ENCODE results near the gene ZFYVE1.

DNA sequence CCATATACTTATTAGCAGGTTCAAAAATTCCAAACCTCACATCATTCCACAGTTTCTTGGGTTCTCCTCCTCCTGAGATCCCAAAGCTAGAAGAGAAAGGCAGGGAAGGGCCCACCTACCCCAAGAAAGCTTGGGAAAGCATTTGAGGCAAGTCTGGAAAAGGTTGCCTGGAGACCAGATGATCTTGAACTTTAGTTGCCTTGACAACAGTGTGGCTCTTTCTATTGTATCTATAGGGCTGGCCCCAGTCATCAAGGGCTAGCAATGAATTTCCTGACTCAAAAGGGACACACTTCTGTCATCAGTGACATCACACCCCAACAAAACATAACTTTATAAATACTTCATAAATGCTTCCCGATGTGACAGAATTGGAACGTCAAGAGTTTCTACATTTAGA, 40.0 kb downstream of the ZFYVE1 start:
- no peak for TF ChIP-seq POLR2A (IDR thresholded peaks at IDR 0.05; ENCODE audit: low read length)
- TF ChIP-seq, protein P1, sequence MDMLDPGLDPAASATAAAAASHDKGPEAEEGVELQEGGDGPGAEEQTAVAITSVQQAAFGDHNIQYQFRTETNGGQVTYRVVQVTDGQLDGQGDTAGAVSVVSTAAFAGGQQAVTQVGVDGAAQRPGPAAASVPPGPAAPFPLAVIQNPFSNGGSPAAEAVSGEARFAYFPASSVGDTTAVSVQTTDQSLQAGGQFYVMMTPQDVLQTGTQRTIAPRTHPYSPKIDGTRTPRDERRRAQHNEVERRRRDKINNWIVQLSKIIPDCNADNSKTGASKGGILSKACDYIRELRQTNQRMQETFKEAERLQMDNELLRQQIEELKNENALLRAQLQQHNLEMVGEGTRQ (IDR thresholded peaks at IDR 0.05) = no peak
- no peak for TF ChIP-seq RCOR1 (IDR thresholded peaks at IDR 0.05; ENCODE audit: low read depth, low read length)
- TF ChIP-seq EHMT2 (IDR thresholded peaks at IDR 0.05; ENCODE audit: low read depth) = no peak
- TF ChIP-seq, protein P2, sequence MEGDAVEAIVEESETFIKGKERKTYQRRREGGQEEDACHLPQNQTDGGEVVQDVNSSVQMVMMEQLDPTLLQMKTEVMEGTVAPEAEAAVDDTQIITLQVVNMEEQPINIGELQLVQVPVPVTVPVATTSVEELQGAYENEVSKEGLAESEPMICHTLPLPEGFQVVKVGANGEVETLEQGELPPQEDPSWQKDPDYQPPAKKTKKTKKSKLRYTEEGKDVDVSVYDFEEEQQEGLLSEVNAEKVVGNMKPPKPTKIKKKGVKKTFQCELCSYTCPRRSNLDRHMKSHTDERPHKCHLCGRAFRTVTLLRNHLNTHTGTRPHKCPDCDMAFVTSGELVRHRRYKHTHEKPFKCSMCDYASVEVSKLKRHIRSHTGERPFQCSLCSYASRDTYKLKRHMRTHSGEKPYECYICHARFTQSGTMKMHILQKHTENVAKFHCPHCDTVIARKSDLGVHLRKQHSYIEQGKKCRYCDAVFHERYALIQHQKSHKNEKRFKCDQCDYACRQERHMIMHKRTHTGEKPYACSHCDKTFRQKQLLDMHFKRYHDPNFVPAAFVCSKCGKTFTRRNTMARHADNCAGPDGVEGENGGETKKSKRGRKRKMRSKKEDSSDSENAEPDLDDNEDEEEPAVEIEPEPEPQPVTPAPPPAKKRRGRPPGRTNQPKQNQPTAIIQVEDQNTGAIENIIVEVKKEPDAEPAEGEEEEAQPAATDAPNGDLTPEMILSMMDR (IDR thresholded peaks at IDR 0.05) = no peak
- TF ChIP-seq FOSL2 (IDR thresholded peaks at IDR 0.05) = no peak
- TF ChIP-seq FOSL2 (CRISPR knock-in tag; IDR thresholded peaks at IDR 0.05) = no peak
- TF ChIP-seq RFX5 (IDR thresholded peaks at IDR 0.05) = no peak
- TF ChIP-seq, protein P3, sequence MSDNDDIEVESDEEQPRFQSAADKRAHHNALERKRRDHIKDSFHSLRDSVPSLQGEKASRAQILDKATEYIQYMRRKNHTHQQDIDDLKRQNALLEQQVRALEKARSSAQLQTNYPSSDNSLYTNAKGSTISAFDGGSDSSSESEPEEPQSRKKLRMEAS (IDR thresholded peaks at IDR 0.05) = no peak

Data from A549 (cell line).